ENCODE results near the gene MSL3. TPM values are rescaled to one million over a fixed set of nuclear protein-coding genes. Genes with fewer than 3 reads are reported as not detected.
A peak's percentile ranks its signal among the peaks of the same experiment; 100 is the strongest.

MSL3 gene
- total and polyA plus RNA-seq, 8 donors = 13.6 to 44.0 (median 27.2) TPM

DNA sequence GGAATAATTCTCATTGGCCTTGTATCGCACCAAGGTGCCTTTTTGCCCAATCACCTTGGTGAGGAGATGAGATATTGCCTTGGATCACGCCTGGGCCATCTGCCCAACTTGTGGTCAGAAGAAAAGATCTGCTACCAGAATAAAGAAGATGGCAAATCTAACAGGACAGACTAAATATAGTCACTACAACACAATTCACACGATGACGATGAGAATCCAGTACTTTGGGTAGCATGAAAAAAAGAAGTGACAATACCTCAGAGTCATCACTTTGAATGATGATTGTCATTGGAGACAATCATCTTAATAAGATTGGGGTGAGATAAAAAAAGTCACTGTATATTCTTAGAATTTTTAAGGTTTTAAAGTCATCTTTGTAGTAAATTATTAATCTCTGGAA lies 7.3 kb upstream of the MSL3 start:
- H3K4me3 ChIP-seq = no peak overlapping the region
- no peaks in the 10 kb centered on the region for H3K36me3 ChIP-seq
- WGBS, 5 donors = 75 to 93% (median 90%) methylated on average over 3 to 4 of the region's 4 CpGs
- no peak for DNase-seq
- no peaks in the 10 kb centered on the region for H3K4me1 ChIP-seq
- intact Hi-C loops (cut with DNase I; ENCODE audit: low total_unique reads) = no loop called here
- H3K27ac ChIP-seq = no peak overlapping the region
- no peaks in the 10 kb centered on the region for H3K27me3 ChIP-seq
- no peaks in the 10 kb centered on the region for H3K9me3 ChIP-seq
- TF ChIP-seq, protein P1, sequence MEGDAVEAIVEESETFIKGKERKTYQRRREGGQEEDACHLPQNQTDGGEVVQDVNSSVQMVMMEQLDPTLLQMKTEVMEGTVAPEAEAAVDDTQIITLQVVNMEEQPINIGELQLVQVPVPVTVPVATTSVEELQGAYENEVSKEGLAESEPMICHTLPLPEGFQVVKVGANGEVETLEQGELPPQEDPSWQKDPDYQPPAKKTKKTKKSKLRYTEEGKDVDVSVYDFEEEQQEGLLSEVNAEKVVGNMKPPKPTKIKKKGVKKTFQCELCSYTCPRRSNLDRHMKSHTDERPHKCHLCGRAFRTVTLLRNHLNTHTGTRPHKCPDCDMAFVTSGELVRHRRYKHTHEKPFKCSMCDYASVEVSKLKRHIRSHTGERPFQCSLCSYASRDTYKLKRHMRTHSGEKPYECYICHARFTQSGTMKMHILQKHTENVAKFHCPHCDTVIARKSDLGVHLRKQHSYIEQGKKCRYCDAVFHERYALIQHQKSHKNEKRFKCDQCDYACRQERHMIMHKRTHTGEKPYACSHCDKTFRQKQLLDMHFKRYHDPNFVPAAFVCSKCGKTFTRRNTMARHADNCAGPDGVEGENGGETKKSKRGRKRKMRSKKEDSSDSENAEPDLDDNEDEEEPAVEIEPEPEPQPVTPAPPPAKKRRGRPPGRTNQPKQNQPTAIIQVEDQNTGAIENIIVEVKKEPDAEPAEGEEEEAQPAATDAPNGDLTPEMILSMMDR (IDR thresholded peaks at IDR 0.05) = no peak
- TF ChIP-seq EP300 (IDR thresholded peaks at IDR 0.05) (no peak), POLR2A (IDR thresholded peaks at IDR 0.05) (no peak), POLR2AphosphoS5 (IDR thresholded peaks at IDR 0.05) (no peak)

DNA sequence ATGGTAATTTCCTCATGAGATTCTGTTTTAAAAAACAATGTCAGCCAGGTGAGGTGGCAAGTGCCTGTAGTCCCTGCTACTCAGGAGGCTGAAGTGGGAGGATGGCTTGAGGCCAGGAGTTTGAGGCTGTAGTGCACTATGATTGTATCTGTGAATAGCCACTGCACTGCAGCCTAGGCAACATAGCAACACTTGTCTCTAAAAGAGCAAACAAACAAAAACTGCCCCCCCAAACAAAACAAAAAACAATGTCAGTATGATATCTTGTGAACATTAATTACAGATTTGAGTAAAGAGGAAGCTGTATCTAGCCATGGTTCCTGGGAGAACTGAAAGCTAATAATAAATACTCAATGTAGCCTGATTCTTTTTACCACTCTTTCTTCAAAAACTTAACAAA lies 6.8 kb upstream of the MSL3 start:
- H3K9me3 ChIP-seq = no peaks in the 10 kb centered on the region
- no peak overlapping the region for H3K27ac ChIP-seq
- TF ChIP-seq, protein P1 (IDR thresholded peaks at IDR 0.05) = no peak
- TF ChIP-seq POLR2A (IDR thresholded peaks at IDR 0.05) (no peak), EP300 (IDR thresholded peaks at IDR 0.05) (no peak), POLR2AphosphoS5 (IDR thresholded peaks at IDR 0.05) (no peak)
- DNase-seq = no peak
- no peaks in the 10 kb centered on the region for H3K4me1 ChIP-seq
- H3K36me3 ChIP-seq = no peaks in the 10 kb centered on the region
- intact Hi-C loops (cut with DNase I; ENCODE audit: low total_unique reads) = no loop called here
- no peak overlapping the region for H3K4me3 ChIP-seq
- H3K27me3 ChIP-seq = no peaks in the 10 kb centered on the region

DNA sequence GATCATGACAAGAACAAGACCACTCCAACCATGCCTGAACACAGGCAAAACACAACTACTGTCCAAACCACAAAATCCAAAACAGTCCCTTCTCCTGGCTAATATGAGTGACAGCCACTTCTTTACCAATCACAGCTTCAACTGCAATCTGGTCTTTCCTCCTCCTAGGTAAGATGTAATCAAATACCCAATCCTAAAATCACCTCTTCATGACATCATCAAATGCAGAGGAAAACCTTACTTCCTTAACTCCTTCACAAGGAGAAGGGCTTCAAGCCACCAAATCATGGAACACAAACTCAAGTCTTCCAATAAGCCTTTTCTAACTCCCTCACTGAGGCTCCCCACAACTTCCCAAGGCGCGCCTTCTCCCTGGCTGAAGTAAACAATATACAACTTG lies 4.4 kb upstream of the MSL3 start:
- 82 to 100% (median 89%) methylated on average over 2 of the region's 2 CpGs for WGBS, 5 donors
- TF ChIP-seq POLR2AphosphoS5 (IDR thresholded peaks at IDR 0.05) (no peak), POLR2A (IDR thresholded peaks at IDR 0.05) (no peak), EP300 (IDR thresholded peaks at IDR 0.05) (no peak)
- TF ChIP-seq, protein P1 (IDR thresholded peaks at IDR 0.05) = no peak
- Histone ChIP-seq H3K27ac (no peak overlapping the region), H3K27me3 (no peaks in the 10 kb centered on the region), H3K4me3 (no peak overlapping the region), H3K36me3 (no peaks in the 10 kb centered on the region), H3K9me3 (no peaks in the 10 kb centered on the region), H3K4me1 (peaks cover 0 to 10% (median 7%) of the 10 kb centered on the region in 4 donors)
- intact Hi-C loops (cut with DNase I; ENCODE audit: low total_unique reads) = no loop called here
- DNase-seq = no peak

DNA sequence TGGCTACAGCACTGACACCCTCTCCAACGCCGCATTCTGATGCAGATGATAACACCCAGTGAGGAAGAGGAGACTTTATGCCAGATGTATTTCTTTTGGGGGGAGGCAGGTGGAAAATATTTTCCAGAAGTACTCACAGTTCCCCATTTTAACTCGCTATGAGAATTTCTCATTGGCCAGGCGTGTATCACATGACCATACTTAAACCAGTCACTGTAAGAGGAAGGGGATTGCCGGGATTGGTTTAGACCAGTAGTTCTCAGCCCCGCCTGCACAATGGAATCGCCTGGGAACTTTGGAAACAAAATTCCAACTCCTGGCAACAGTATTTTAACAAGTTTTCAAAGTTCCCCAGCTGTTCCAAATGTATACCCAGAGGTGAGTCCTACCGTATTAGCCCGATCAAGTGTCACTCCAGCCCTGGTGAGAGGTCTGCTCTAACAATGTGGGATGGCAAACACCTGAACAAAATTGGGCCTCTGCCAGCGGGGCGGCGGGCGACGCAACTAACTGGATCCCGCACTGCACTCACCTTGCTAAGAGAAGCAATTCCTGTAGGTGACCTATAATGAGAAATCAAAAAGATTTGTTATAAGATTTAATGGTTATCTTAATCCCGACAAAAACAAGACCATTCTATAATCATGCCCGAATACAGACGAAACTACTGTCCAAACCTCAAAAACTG lies 2.9 kb upstream of the MSL3 start:
- peaks cover 0 to 11% (median 8%) of the 10 kb centered on the region in 4 donors for H3K4me1 ChIP-seq
- H3K4me3 ChIP-seq = no peak overlapping the region
- no peaks in the 10 kb centered on the region for H3K27me3 ChIP-seq
- H3K36me3 ChIP-seq = no peaks in the 10 kb centered on the region
- H3K27ac ChIP-seq = no peak overlapping the region
- TF ChIP-seq POLR2AphosphoS5 (IDR thresholded peaks at IDR 0.05) = no peak
- H3K9me3 ChIP-seq = no peaks in the 10 kb centered on the region
- WGBS, 5 donors = 56 to 74% (median 62%) methylated on average over 16 to 18 of the region's 18 CpGs
- intact Hi-C loops (cut with DNase I; ENCODE audit: low total_unique reads) = no loop called here
- peak in 1 of 2 donors; percentile 34 for DNase-seq

DNA sequence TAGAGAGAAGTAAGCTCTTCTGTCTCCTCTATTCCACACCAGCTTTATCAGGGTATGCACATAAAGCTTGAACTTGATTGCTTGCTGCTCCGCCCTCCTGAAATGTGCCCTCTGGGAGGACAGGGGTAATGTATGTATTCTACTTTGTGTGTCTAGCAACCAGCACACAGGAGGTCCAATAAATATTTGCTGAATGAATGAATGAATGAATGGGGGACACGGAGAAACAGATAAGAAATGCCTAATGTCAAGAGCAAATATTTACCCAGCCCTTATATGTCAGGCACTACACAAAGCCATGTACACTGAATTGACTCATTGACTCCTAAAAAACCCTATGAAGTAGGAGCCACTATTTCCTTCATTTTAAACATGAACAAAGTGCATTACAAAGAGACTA lies 2.3 kb upstream of the MSL3 start:
- Histone ChIP-seq H3K4me1 (peaks cover 0 to 15% (median 10%) of the 10 kb centered on the region in 4 donors), H3K9me3 (no peaks in the 10 kb centered on the region), H3K4me3 (no peak overlapping the region), H3K36me3 (no peaks in the 10 kb centered on the region), H3K27me3 (no peaks in the 10 kb centered on the region), H3K27ac (no peak overlapping the region)
- peak in 1 of 2 donors; percentile 47 for DNase-seq
- WGBS, 5 donors = 29 to 53% (median 46%) methylated on average over 2 of the region's 2 CpGs
- TF ChIP-seq, protein P1 (IDR thresholded peaks at IDR 0.05) = no peak
- TF ChIP-seq POLR2A (IDR thresholded peaks at IDR 0.05) (no peak), POLR2AphosphoS5 (IDR thresholded peaks at IDR 0.05) (no peak), EP300 (IDR thresholded peaks at IDR 0.05) (no peak)
- intact Hi-C loops (cut with DNase I; ENCODE audit: low total_unique reads) = no loop called here

Data from stomach (tissue), 9 donors.